HG03342 (cell line): ENCODE data around the gene ROBO4.
A peak's percentile ranks its signal among the peaks of the same experiment; 100 is the strongest.

Experiments used
- ATAC-seq: cut with Tn5 transposase; IDR thresholded peaks from one replicate; pipeline ENCODE4 v1.9.1; 2021; ENCODE audit warnings: mild to moderate bottlenecking, moderate library complexity; ENCODE audit not compliant: unreplicated experiment

Gene ROBO4

GRCh38 chr11:124875401-124875800, 22.3 kb downstream of the ROBO4 start:
- ATAC-seq, result no peak

GRCh38 chr11:124874571-124875255, 23.0 kb downstream of the ROBO4 start:
- no peak for ATAC-seq

- no peak for ATAC-seq
Observed at GRCh38 chr11:124873951-124874350, 23.7 kb downstream of the ROBO4 start.

- ATAC-seq, result no peak
Observed at GRCh38 chr11:124872741-124873140, 24.9 kb downstream of the ROBO4 start.

GRCh38 chr11:124872280-124872679, 25.4 kb downstream of the ROBO4 start:
- no peak for ATAC-seq

GRCh38 chr11:124870430-124870829, 27.2 kb downstream of the ROBO4 start:
- no peak for ATAC-seq

GRCh38 chr11:124869856-124870387, 27.7 kb downstream of the ROBO4 start:
- ATAC-seq, result no peak

GRCh38 chr11:124869331-124869730, 28.3 kb downstream of the ROBO4 start:
- no peak for ATAC-seq

- no peak for ATAC-seq
Observed at GRCh38 chr11:124868331-124869274, 29.1 kb downstream of the ROBO4 start.

- ATAC-seq, result no peak
Observed at GRCh38 chr11:124867700-124868099, 30.0 kb downstream of the ROBO4 start.

GRCh38 chr11:124865902-124866851, 31.5 kb downstream of the ROBO4 start:
- ATAC-seq, result peak; percentile 59

GRCh38 chr11:124865181-124865901, 32.3 kb downstream of the ROBO4 start, which contains the start of gene ROBO3:
Gene ROBO3, plus strand, starts transcription at chr11:124865432. Its CDS starts 146 bp downstream, at chr11:124865578.
- ATAC-seq, result no peak

GRCh38 chr11:124864892-124865180, 32.8 kb downstream of the ROBO4 start:
- no peak for ATAC-seq

GRCh38 chr11:124864176-124864891, 33.3 kb downstream of the ROBO4 start:
- no peak for ATAC-seq

- ATAC-seq, result no peak
Observed at GRCh38 chr11:124863826-124864165, 33.9 kb downstream of the ROBO4 start.

- ATAC-seq, result no peak
Observed at GRCh38 chr11:124863137-124863825, 34.4 kb downstream of the ROBO4 start.

GRCh38 chr11:124861670-124862069, 36.0 kb downstream of the ROBO4 start:
- ATAC-seq, result no peak

- no peak for ATAC-seq
Observed at GRCh38 chr11:124859171-124859570, 38.5 kb downstream of the ROBO4 start.

GRCh38 chr11:124846070-124846673, 51.5 kb downstream of the ROBO4 start:
- no peak for ATAC-seq
